ENCODE results near the gene HOXD10.
A peak's percentile ranks its signal among the peaks of the same experiment; 100 is the strongest.

HOXD10 gene

DNA sequence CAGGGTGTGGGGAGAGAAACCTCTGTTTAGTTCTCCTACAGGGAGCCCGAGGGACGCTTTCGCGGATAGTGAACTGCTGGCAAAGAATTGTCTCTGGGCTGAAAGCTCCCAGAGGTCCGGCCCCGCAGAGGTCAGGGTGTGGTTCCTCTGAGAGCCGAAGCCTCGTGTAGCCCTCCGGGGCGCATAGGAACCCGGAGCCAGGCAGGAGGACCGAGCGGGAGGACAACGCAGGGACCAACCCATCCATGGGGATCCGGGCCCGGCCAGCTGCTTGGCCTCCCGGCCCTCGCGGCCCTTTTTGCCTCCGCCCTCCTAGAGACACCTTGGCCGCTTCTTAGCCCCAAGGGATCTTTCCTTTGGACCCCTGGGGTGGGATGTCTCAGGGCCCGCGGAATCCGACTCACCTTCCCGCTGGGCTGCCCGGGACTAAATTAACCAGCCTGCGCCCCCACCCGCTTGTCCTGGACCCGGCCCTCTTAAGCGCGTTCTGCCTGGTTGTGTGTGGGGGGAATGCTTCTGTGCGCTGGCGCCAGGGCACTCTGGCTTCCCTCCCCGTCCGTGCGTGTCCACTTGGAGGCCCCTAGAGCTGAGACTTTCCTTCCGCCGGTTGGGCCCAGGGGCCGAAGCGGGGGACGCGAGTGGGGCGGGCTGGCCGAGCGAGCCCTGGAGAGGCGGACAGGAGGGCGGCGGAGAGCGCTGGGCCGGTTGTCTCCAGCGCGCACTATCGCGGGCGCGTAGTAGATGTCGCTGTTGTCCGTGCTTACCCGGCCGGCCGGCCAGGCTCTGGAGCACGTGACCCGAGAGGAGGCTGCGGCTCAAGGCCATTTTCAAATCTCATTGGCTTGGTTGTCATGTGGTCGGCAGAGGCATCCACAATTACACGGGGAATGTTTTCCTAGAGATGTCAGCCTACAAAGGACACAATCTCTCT lies at the start of gene HOXD10:
HOXD10 (plus strand) TSS at position 896 of the 931 bp plus-strand sequence. CDS start 56 bp downstream, outside the sequence.
- peak; percentile 68 for DNase-seq

DNA sequence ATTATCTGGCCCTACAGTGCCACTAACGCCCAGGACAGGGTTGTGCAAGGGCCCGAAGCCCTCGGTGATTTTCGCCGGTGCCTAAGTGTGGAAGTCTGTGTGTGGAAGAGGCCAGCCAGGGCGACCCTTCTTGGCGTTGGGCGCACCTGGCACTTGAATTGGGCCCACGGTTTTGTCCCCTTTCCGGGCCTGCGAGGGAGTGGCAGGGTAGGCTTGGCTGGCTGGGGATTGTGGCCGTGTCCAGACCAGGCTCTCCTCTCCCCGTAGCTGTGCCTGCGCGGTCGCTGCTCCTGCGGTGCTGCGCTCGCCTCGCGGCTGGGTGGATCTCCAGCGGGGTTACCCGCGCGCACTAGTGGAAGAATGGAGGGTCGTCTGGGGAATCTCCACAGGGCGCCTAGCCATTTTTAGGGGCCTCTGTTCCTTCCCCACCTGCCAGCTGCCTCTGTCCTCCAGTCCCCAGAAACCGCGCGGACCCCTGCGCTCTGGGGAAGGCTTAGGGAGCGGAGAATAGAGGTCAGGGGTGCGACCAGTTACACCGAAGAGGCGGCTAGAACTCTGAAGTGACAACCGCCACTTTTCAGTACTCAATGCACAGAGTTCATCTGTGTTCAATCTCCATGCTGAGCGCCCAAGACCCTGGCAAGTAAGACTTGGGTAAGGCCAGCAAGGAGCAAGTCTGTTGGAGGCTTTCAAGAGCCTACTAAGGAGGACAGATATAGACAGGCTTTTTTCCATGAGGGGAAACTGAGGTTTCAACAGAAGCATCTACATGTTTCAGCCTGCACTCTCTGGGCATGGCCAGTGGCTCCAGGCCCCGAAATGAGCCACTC lies 48.8 kb upstream of the HOXD10 start:
- no peak for DNase-seq

DNA sequence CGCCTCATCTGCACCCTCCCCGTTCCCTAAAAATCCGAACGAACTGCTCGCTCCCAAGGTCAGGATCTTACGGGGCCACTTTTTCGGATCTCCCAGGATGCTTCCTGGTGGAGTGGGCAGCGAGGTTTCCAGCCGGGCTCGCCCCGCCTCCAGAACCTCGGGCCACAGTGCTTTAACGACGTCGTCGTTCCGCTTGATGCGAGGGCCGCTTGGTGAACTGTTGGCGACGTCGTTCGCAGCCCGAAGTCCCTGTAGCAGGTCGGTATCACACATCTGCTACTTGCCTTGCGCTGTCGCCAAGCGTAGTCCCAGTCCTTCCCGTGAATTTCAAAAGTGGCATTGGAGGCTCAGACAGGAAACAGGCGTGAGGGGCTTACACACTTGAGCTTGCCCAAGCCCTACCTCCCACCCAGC lies 48.2 kb upstream of the HOXD10 start:
- DNase-seq, result no peak

DNA sequence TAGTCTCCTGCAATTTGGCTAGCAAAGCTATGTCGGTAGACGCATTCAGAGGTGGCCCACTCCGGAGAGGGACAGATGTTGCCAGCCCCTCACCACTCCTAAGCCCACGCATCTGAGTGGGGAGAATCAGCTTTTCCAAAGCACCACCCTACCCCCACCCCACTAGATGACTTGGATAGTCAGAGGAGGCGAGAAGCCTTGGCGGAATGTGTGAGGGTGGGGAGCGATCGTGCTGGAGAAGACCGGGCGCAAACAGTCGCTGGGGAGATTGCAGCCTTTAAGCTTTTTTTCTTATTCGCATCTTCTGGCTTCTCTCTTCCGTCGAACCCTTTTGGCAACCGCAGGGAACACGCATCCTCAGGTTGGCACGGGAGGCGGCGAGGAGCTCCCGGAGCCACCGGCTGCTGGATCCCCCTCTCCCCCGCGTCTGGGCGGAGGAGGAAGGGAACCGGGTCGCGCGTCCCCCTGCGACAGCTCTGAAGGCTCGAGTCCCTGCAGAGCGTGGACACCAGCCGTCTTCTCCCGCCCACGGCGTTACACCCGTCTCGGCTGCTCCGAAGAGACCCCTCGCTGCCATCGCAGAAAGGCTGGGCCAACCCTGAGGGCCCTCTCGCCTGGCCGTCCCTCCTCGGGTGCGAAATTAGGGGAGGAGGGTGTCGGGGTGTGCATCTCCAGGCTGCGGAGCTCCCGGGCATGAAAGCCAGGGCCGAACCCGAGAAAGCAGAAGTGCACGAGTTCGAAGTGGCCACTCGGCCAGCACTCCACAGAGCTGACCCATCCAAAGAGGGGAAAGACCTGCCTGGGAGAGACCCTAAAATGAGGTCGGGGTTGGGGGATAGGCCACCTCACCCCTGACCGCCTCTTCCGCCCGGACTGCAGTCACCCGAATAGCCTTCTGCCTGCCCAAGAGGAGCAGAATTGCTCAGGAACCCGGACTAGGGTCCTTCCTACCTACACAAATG lies 45.0 kb upstream of the HOXD10 start:
- no peak for DNase-seq

DNA sequence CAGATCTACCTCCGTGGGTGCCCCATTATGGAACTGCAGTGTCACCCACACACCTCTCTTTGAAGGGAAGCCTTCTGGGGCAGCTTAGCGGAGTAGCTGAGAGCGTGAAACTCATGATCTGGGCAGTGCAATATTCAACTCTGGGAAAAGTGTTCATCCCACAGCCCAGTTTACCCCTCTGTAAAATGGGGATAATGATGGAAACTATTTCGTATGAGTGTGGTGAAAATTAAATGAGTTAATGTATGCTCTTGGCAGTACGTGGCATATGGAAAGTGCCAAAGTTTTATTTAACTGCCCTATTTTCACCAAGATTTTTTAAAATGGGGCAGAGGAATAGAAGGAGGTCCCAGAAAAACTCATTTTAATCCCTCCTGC lies 44.3 kb upstream of the HOXD10 start:
- DNase-seq, result no peak

DNA sequence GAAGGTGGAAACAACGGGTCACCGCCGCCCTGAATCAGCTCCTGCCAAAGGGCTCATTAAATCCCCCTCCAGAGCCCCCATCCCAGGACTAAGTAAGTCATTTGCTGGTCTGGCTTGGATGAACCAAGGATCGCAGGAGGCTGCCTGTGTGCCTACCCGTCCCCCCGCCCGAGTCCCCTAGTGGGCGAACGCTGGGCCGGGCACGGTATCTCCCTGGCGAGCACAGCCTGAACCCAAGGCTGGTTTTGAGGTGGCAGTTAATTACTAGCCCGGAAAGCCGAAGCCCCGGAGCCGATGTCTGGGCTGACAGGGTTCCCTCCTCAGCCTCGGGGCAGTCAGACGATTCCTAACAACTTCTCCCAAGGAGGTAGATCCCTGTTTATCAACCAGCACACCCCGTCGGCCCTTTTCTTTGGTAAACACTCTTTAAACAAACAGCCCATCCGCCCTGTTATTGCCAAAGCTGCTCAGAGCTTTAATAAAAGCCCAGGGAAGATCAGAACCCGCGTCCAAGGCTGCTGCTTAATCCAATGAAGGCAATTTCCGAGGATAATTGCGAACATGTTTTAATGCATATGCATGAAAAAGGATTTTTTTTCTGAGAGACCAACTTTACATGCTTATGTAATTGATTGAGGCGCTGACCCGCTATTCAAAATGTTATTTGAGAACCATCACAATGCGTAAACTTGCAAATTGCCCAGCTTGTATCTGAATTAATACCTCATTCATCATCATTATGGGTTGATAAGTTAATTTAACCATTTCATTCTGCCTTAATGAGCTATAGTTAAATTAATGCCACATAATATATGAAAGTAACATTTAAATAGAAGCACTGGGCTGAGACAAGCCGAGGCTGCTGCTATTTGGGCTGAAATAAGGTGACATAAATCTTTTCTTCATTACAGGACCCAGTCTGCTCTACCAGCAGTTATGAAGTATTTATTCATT lies 43.4 kb upstream of the HOXD10 start:
- no peak for DNase-seq

DNA sequence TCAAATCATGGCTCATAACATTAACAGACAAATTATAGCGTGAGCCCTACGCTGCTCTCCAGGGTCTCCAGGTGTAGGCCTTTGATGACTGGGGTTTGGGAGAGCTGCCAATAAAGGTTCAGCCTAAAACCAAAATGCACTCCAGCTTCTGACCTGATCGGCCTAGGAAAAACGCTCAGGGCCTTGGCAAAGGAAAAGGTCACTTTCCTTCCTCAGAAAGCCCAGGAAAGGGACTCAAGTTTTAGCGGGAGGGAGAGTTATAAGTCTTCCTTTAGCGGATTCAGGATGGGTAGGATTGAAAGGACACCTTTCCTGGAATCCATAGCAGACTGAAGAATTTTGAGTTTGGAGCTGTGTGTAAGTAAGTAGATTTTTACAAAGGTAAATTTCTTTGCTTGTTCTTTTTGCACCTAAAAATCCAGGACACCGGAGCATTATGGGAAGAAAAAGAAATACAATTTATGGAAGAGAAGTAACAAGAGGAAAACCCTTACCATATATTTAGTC lies 41.6 kb upstream of the HOXD10 start:
- DNase-seq, result no peak

DNA sequence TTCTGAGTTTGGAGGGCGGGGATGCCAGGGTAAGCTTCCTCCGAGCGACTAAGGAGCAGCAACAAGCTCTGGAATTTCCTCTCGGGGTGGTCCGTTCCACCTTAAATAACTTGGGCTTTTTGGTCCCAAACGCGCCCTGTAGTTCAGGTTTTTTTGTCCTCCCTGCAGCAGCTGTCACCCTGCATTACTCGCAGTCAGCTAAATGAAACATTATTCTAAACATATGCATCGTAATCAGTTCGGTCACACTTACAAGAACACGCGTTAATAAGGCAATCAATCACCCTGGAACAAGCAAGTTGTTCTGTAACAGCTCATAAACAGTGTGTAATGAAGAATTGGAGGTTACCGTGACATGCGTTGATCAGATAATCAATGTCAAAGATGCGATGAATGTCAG lies 41.1 kb upstream of the HOXD10 start:
- DNase-seq, result no peak

DNA sequence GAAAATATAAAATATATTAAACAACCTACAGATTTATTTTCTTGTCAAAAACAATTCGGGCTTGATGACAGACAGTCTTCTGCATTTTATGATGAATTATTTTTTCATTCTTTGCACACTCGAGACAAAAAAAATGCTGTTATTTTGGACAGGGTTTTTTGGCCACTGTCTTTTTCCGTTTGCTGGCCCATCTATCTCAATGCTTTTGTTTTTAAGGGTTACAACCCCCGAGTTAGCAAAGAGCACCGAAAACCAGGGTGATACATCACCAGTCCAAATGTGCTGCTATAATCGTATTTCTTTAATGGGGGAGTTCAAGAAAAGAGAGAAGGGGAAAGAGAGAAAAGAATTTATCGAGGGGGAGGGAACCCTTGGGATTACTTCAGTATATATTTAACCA lies 40.5 kb upstream of the HOXD10 start:
- no peak for DNase-seq

DNA sequence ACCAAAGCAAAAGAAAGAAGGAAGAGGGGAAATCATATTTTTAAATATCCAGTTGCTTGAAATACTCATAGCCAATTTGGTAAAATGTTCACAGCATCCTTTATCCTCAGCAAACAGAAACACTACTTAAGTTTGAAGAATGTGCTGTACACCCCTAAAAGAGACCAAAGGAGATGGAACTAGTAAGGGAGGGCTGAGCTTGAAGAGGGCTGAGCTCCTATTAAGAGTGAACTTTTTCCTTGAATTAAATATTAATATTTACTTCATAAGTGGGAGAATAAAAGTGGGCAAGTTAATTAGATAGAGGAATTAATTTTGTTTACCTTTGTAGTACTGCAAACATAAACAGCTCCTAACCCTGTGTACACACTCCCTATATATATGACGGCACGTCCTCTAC lies 39.8 kb upstream of the HOXD10 start:
- DNase-seq, result no peak

DNA sequence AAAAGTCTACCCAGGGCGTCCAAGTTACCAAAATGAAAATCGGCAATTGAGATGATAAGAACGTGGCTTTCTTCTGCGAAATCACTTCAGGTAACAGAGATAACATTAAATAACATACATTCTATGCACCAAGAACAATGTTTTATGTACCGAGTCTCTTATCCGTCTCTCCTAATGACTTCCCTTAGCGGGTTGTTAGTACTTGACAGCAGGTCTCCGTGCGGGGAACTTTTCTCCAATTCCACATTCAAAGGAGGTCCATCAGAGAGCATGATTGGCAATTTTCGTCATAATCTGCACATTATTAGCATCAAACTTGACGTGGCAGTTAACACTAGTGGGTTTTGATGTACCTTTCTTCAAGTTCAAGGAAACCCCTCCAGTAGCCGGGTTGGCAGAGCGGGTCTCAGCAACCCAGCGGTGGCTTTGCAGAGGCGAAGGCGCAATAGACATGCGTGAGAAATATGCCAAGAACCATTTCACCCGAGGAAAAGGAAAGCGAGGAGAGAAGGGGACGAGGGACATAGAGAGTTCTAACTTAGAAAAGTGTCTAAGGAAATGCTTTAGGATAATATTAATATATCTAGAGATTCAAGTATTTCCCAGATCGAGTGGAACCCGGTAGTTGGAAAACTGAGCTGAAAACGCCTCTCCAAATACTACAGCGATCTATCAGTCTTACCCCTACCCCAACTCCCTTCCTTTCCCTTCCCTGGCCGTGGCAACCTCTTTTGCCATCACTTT lies 37.9 kb upstream of the HOXD10 start:
- DNase-seq, result no peak

DNA sequence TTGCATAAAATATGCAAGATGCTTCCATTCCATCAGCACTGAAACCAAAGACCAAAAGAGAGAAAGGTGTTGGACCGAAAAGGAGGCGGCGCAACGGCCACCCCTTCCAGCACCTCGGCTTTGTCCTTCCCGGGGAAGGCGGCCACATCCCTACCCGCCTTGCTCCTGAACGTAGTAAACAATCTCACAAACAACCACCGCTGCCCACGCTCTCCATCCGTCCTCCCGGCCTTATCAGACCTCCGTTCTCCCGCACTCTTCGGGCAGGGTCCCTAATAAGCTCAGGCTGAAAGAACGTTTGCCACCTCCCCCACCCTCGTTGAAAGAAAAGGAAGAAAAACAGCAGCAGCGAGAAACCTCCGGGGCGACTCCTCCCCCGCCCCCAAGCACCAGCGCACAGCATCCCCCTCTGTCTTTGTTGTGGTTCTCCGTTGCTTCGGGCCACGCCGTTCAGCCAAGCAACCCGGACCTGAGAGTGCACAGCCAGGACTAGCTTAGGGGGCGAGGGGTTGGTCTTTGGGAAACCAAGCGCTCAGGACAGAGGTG lies 37.2 kb upstream of the HOXD10 start:
- no peak for DNase-seq

DNA sequence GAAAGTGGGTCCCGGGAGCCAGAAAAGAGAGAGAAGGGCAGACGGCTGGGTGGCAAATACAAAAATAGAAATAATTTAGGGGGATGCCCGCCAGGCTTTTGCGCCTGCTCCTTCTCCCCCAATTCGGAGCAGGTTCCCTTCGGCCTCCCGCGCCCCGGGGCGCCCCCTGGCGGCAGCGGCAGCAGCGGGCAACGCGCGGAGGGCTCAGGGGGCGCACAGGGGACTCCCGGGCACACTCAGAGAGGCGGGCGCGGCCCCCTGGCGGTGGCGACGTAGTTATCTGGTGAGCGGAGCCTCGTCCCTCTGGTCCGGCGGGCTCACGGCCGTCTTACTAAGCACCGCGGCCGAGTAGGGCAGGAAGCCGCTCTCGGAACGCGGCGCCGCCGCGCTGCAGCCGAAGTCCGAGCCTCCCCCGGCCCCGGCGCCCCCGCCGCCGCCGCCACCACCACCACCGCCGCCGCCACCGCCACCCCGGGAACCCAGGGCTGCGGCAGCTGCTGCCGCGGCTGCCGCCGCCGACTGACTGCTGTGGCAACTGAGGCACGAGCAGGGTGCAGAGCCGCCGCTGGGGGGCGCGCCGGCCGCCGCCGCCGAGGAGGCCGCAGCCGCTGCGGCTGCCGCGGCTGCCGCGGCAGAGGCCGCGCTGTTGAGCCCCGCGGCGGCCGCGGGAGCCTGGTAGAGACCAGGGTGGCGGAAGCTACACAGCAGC lies 36.6 kb upstream of the HOXD10 start:
- DNase-seq, result no peak

DNA sequence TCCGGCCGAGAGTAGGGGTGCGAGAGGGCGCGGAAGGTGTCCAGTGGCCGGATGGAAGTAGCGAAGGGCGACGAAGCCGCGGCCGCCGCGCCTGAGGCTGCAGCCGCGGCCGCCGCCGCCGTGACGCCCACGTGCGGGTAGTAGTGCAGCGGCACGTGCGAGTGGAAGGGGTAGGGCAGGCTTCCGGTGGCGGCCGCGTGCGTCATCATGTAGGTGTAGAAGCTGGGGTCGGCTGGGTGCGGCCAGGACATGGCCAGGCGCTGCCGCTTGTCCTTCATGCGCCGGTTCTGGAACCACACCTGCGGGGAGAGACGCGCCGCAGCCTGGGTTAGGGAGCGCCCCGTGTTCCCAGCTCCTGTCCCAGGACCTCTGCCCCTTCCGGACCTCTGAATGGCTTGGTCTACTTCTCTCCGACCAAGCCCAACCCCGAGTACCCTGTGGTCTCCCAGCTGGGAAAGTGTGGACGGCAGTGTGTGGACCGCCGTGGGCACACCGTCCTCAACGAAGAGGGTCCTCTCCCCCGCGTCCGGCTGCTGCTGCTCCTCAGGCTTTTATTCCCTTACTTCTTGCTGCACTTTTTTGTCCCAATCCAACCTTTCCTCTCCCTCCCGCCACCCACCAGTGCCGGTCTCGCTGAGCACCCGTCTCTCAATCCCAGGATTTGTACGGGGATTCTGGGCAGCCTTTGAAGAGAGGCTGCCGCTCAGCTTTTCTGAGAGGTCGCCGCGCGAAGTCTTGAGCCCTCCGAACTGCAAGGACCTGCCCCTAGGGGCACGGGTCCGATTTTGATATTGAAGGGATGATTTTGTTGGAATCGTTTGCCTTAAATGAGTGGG lies 35.8 kb upstream of the HOXD10 start:
- DNase-seq, result no peak

DNA sequence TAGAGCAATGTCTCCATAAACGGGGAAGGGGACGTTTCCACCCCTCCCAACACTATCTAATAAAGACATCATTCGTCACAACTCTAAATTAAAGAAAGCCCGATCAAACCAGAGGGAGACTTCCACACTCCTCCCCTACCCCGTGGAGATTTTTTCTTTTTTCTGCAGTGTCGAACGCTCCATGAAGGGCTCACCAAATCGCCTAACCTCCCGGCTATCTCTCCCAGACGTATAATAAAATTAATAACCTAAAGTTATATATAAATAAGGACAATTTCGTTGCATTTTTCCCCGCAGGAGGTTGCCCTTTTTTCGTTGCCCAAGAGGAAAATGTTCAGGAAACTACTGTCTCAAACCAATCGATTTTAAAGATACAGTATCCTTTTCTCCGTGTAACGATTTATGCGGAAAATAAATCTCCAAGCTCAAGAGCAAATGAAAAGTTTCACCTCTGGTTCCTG lies 35.2 kb upstream of the HOXD10 start:
- DNase-seq, result no peak

DNA sequence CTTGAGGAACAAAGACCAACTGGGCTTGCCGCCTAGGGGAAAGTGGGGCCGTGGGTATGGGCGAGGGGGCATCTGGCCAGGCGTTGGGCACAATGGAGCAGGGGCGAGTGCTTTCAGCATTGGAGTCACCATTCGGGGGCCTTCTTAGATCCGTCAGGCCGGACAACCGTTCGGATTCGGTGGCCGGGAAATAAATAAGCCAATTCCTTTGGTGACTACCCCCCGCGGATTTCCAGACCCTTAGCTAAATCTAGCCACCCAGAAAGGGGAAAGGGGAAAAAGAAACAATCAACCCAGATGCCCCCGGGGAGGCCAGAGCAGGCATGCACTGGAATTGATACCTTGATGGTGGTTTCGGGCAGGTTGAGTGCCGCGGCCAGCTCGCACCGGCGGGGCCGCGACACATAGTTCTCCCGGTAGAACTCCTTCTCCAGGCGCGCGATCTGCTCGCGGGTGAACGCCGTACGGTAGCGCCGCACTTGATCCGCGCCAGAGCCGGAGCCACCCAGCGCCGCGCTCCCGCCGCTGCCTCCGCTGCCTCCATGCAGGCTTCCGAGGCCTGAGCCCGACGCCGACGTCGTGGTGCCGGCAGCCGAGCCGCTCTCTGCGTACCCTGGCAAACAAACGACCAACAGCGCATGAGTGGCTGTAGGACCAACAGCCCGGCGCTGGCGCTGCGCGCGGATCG lies 34.6 kb upstream of the HOXD10 start:
- no peak for DNase-seq

DNA sequence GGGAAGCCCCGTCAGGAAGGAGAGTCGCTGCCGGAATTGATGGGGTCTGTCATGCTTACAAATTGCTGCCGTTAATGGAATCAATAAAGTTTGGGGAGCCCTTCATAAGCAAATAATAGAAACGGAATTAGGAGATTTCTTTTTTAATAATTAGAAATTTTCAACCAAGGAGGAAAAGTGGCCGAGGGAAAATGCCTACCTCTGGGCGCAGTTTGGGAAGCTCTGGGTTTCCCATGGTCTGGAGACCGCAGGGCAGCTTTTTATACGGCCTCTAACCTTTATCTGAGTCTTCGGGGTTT lies 34.1 kb upstream of the HOXD10 start:
- DNase-seq, result no peak
